Neural progenitor cell (in vitro differentiated cells): ENCODE results near the gene SLC26A6. TPM values are rescaled to one million over a fixed set of nuclear protein-coding genes. Genes with fewer than 3 reads are reported as not detected.

ENCODE experiments used
- DNase-seq: peaks from one replicate; pipeline ENCODE4 v3.0.0-alpha.2; 2016; ENCODE audit warnings: low spot score
- H2AFZ ChIP-seq: fragments of 200-600 bp; sonication (generic); replicated peaks from 2 replicates; pipeline ENCODE4 v1.6.1; 2016; ENCODE audit warnings: antibody characterized with exemption
- H3F3A ChIP-seq: fragments of 200-600 bp; sonication (generic); 2 replicates; pipeline ENCODE4 v1.6.1; 2016; ENCODE audit warnings: antibody characterized with exemption, low read depth
- H3K27ac ChIP-seq: fragments of 200-600 bp; sonication (generic); 2 replicates; pipeline ENCODE4 v1.5.1; 2016; ENCODE audit warnings: mild to moderate bottlenecking
- H3K27me3 ChIP-seq: fragments of 200-600 bp; sonication (generic); 2 replicates; pipeline ENCODE4 v1.6.1; 2016; ENCODE audit warnings: mild to moderate bottlenecking, moderate library complexity
- H3K36me3 ChIP-seq: fragments of 200-600 bp; sonication (generic); 2 replicates; pipeline ENCODE4 v1.5.1; 2016
- H3K4me1 ChIP-seq: fragments of 200-600 bp; sonication (generic); 2 replicates; pipeline ENCODE4 v1.6.1; 2016; ENCODE audit warnings: mixed run types
- H3K4me2 ChIP-seq: fragments of 200-600 bp; sonication (generic); 2 replicates; pipeline ENCODE4 v1.6.1; 2016
- H3K4me3 ChIP-seq: fragments of 200-600 bp; sonication (generic); 2 replicates; pipeline ENCODE4 v1.5.1; 2016
- H3K79me2 ChIP-seq: fragments of 200-600 bp; sonication (generic); 2 replicates; pipeline ENCODE4 v1.6.1; 2016; ENCODE audit warnings: low read depth
- H3K9ac ChIP-seq: fragments of 200-600 bp; sonication (generic); 2 replicates; pipeline ENCODE4 v1.6.1; 2016
- H3K9me3 ChIP-seq: fragments of 200-600 bp; sonication (generic); 2 replicates; pipeline ENCODE4 v1.5.1; 2016; ENCODE audit warnings: low read depth
- H4K20me1 ChIP-seq: fragments of 200-600 bp; sonication (generic); 2 replicates; pipeline ENCODE4 v1.6.1; 2016; ENCODE audit warnings: low read depth
- H3K27ac Mint-ChIP-seq: 3 replicates; pipeline ENCODE4 v1.8.0; 2021; ENCODE audit warnings: mixed read lengths
- H3K27me3 Mint-ChIP-seq: 2 replicates; pipeline ENCODE4 v1.8.0; 2022; ENCODE audit warnings: low read depth, mild to moderate bottlenecking, inconsistent platforms, moderate library complexity, mixed read lengths; ENCODE audit not compliant: insufficient read depth
- H3K36me3 Mint-ChIP-seq: 3 replicates; pipeline ENCODE4 v1.8.0; 2021; ENCODE audit warnings: mixed read lengths
- H3K4me1 Mint-ChIP-seq: 3 replicates; pipeline ENCODE4 v1.8.0; 2021; ENCODE audit warnings: mixed read lengths
- H3K4me3 Mint-ChIP-seq: 3 replicates; pipeline ENCODE4 v1.8.0; 2021; ENCODE audit warnings: mild to moderate bottlenecking, moderate library complexity, mixed read lengths
- H3K9me3 Mint-ChIP-seq: 3 replicates; pipeline ENCODE4 v1.8.0; 2020; ENCODE audit warnings: mixed read lengths
- CTCF ChIP-seq: fragments of 200-600 bp; sonication (generic); IDR thresholded peaks from 2 replicates; pipeline ENCODE4 v1.5.1; 2017; ENCODE audit warnings: antibody characterized with exemption, mild to moderate bottlenecking
- EZH2 ChIP-seq: fragments of 200-600 bp; sonication (generic); IDR thresholded peaks from 2 replicates; pipeline ENCODE4 v1.6.1; 2017; ENCODE audit warnings: antibody characterized with exemption, mild to moderate bottlenecking, moderate library complexity
- EZH2phosphoT487 ChIP-seq: fragments of 200-600 bp; sonication (generic); IDR thresholded peaks from 2 replicates; pipeline ENCODE4 v1.6.1; 2017; ENCODE audit warnings: antibody characterized with exemption
- total RNA-seq: library from RNA; depleted of rRNA; stranded (reverse); fragments of >200 nt; gene quantifications from 2 replicates; pipeline ENCODE4 v1.2.3, GENCODE V29; 2015; ENCODE audit warnings: low replicate concordance

Gene SLC26A6
- total RNA-seq, 1 donor from 2014 or later: 42.5 TPM

- no peaks in the 10 kb centered on the region for H3K27me3 ChIP-seq
- no peak overlapping the region for H3K4me3 Mint-ChIP-seq
- H3K4me1 Mint-ChIP-seq: peaks cover 26% of the 10 kb centered on the region
- H3K27ac Mint-ChIP-seq: no peak overlapping the region
- H3K9ac ChIP-seq: no peak overlapping the region
- no peaks in the 10 kb centered on the region for H3K9me3 Mint-ChIP-seq
- peaks cover 7% of the 10 kb centered on the region for H3K27me3 Mint-ChIP-seq
- no peaks in the 10 kb centered on the region for H3K4me1 ChIP-seq
- TF ChIP-seq CTCF (no peak), EZH2phosphoT487 (no peak), EZH2 (no peak)
- H2AFZ ChIP-seq: no peak overlapping the region
- peaks cover 3% of the 10 kb centered on the region for H3F3A ChIP-seq
- no peaks in the 10 kb centered on the region for H3K79me2 ChIP-seq
- DNase-seq: no peak
- peaks cover 5% of the 10 kb centered on the region for H4K20me1 ChIP-seq
- no peak overlapping the region for H3K27ac ChIP-seq
- H3K36me3 ChIP-seq: no peaks in the 10 kb centered on the region
- H3K36me3 Mint-ChIP-seq: peaks cover 34% of the 10 kb centered on the region
- H3K9me3 ChIP-seq: no peaks in the 10 kb centered on the region
- H3K4me3 ChIP-seq: no peak overlapping the region
- no peak overlapping the region for H3K4me2 ChIP-seq
These were observed 10.5 kb downstream of the SLC26A6 start for GRCh38 chr3:48624767-48625166.

DNA sequence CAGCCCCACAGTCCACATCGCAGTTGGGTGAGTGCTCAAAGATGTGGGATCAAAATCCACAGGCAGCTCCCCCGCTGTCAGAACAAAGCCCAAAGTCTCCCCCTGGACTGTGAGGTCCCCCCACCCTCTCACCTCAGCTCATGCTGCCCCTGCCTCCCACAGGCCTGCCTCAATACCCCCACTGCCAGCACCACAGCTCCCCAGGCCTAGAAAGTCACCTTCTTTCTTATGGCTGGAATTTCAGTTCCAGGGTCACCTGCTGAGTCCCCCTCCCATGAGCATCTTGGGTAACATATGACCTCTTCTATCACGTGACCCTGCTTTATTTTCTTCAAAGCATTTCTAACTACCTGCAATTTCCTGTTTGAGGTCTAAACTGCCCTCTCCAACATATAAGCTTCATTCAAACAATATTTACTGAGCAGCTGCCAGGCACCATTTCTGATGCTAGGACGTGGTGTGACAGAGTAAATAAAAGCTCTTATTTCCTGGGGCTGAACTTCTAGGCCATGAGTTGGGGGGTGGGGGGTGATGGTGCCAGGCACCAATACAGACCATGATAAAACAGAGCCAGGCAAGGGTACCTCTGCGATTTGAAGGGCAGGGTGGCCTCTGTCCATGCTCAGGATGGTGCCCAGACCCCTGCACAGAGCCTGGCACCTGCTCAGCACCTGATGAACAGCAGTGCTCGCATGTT lies 11.3 kb downstream of the SLC26A6 start:
- Mint-ChIP-seq H3K27ac (peak overlapping the region; percentile 31), H3K36me3 (peaks cover 28% of the 10 kb centered on the region)

GRCh38 chr3:48621461-48621869 lies 13.8 kb downstream of the SLC26A6 start, which contains the start of gene TMEM89:
Gene TMEM89 (minus strand): TSS chr3:48621769. CDS start chr3:48621756, 13 bp downstream.
- Histone ChIP-seq H3K4me3 (no peak within 1 kb of the TSS), H2AFZ (no peak within 1 kb of the TSS), H3K9ac (no peak within 1 kb of the TSS), H3K36me3 (no peaks in the 10 kb centered on the region), H3K4me1 (no peaks in the 10 kb centered on the region), H3K27ac (no peak within 1 kb of the TSS), H3K27me3 (no peaks in the 10 kb centered on the region), H3K4me2 (no peak within 1 kb of the TSS), H4K20me1 (peaks cover 5% of the 10 kb centered on the region), H3K9me3 (no peaks in the 10 kb centered on the region), H3K79me2 (no peaks in the 10 kb centered on the region), H3F3A (peaks cover 3% of the 10 kb centered on the region)
- peaks cover 4% of the 10 kb centered on the region for H3K27me3 Mint-ChIP-seq
- no peak for TF ChIP-seq EZH2
- no peak for TF ChIP-seq EZH2phosphoT487
- no peak for TF ChIP-seq CTCF
- H3K4me1 Mint-ChIP-seq: peaks cover 10% of the 10 kb centered on the region
- H3K36me3 Mint-ChIP-seq: peaks cover 29% of the 10 kb centered on the region
- H3K27ac Mint-ChIP-seq: no peak within 1 kb of the TSS
- no peak within 1 kb of the TSS for H3K4me3 Mint-ChIP-seq
- DNase-seq: no peak
- peaks cover 9% of the 10 kb centered on the region for H3K9me3 Mint-ChIP-seq

More for the DNA sequence above, 11.3 kb downstream of the SLC26A6 start:
- DNase-seq: no peak
- Histone ChIP-seq H2AFZ (no peak overlapping the region), H3K4me2 (no peak overlapping the region), H4K20me1 (peaks cover 5% of the 10 kb centered on the region), H3K36me3 (no peaks in the 10 kb centered on the region), H3K9me3 (no peaks in the 10 kb centered on the region), H3K4me3 (no peak overlapping the region), H3K27ac (no peak overlapping the region), H3K79me2 (no peaks in the 10 kb centered on the region), H3K9ac (no peak overlapping the region), H3K27me3 (no peaks in the 10 kb centered on the region), H3K4me1 (no peaks in the 10 kb centered on the region), H3F3A (peaks cover 3% of the 10 kb centered on the region)
- Mint-ChIP-seq H3K9me3 (no peaks in the 10 kb centered on the region), H3K4me3 (no peak overlapping the region), H3K4me1 (peaks cover 22% of the 10 kb centered on the region), H3K27me3 (peaks cover 7% of the 10 kb centered on the region)
- TF ChIP-seq EZH2phosphoT487 (no peak), EZH2 (no peak), CTCF (no peak)
